ENCODE measurements around the gene LRBA.

DNA sequence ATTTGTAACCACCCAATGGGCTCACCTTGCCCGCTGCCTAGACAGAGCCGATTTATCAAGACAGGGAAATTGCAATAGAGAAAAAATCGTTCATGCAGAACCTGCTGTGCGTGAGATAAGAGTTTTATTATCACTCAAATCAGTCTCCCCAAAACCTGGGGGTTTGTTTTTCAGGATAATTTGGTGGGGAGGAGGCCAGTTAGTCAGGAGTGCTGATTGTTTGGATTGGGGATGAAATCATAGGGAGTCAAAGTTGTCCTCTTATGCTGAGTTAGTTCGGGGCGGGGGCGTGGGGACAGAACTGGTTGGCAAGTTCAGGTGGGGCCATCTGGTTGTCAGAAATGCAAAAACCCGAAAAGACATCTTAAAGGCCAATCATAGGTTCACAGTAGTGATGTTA, 230.1 kb downstream of the LRBA start:
- TF ChIP-seq, protein P1, sequence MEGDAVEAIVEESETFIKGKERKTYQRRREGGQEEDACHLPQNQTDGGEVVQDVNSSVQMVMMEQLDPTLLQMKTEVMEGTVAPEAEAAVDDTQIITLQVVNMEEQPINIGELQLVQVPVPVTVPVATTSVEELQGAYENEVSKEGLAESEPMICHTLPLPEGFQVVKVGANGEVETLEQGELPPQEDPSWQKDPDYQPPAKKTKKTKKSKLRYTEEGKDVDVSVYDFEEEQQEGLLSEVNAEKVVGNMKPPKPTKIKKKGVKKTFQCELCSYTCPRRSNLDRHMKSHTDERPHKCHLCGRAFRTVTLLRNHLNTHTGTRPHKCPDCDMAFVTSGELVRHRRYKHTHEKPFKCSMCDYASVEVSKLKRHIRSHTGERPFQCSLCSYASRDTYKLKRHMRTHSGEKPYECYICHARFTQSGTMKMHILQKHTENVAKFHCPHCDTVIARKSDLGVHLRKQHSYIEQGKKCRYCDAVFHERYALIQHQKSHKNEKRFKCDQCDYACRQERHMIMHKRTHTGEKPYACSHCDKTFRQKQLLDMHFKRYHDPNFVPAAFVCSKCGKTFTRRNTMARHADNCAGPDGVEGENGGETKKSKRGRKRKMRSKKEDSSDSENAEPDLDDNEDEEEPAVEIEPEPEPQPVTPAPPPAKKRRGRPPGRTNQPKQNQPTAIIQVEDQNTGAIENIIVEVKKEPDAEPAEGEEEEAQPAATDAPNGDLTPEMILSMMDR (conservative IDR thresholded peaks at IDR 0.05; ENCODE audit: low read depth, low read length) = no peak
- TF ChIP-seq MAFK (IDR thresholded peaks at IDR 0.05; ENCODE audit: low read depth, low read length) (no peak), RAD21 (IDR thresholded peaks at IDR 0.05; ENCODE audit: low read length) (no peak), SMC3 (IDR thresholded peaks at IDR 0.05; ENCODE audit: low read depth, low read length) (no peak), MAZ (IDR thresholded peaks at IDR 0.05; ENCODE audit: borderline replicate concordance, low read depth, low read length) (no peak), POLR2A (IDR thresholded peaks at IDR 0.05; ENCODE audit: low read depth, low read length) (no peak)
